ENCODE measurements around the gene HINT3. TPM values are rescaled to one million over a fixed set of nuclear protein-coding genes. Genes with fewer than 3 reads are reported as not detected.
"Not testable (repeated sequence)": the region's sequence is repeated elsewhere in the genome, so short reads cannot be mapped to it uniquely, and the experiment has no call there.

Gene HINT3
- total RNA-seq = 1 to 10 TPM; 8.5 to 8.6 TPM

DNA sequence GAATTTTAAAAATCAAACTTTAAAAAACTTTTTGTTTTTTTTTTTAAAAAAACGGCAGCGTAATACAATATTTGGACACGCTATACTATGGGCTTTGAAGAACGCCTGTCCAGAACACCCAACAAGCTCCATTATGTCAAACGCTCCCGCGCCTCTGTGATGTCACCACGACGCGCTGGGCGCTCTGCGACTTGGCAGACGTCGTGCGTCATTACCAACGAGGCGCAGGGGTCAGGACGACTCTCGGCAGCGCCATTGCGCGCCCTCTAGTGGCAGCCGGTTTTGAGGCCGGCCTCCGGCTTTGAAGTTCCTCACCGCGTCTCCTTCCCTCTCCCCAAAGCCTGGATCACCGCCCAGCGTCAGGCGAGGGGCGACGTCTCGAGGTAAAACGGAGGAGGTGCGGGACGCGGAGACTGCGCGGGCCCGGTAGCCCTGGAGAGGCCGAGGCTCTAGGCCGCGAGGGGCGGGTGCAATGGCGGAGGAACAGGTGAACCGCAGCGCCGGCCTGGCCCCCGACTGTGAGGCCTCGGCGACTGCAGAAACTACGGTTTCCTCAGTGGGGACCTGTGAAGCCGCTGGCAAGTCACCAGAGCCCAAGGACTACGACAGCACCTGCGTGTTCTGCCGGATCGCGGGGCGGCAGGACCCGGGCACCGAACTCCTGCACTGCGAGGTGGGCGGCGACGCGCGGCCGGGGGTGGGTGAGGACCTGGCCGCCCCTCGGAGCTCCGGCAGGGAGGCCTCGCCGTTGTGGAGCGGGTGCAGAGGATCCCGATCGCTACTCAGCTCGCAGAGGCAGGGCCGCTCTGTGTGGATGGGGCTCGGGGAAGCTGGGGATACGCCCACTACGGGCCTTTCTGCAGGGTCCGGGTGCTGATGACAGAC lies at the start of gene HINT3:
Gene HINT3 (plus strand): TSS at position 265 of the 885 bp plus-strand sequence. CDS start 208 bp downstream, at position 473.
- no peak within 1 kb of the TSS for H3K4me3 Mint-ChIP-seq
- ChIA-PET POLR2A (interaction anchor here (0.5 to 3.5 kb wide), 14 partner anchors 8 to 655 kb away, joined by 3 to 23 read pairs (median 4); partner anchors contain the start of genes HDDC2, NCOA7 and TRMT11), CTCF (interaction anchor here (0.5 to 8.5 kb wide), 50 partner anchors 9 to 993 kb away, joined by 3 to 92 read pairs (median 4); partner anchors contain the start of genes HDDC2, NCOA7 and TRMT11)
- ATAC-seq = peak; percentile 86
- H3K36me3 Mint-ChIP-seq (ENCODE audit: low read depth) = peaks cover 2% of the 10 kb centered on the region
- DNase-seq = peak; percentile 99
- H3K27me3 Mint-ChIP-seq = peaks cover 4% of the 10 kb centered on the region
- no peaks in the 10 kb centered on the region for H3K9me3 Mint-ChIP-seq
- peaks cover 7% of the 10 kb centered on the region for H3K4me1 Mint-ChIP-seq (ENCODE audit: low read depth)
- intact Hi-C loops (cut with micrococcal nuclease) = loop anchor here (2.0 to 5.0 kb wide), 2 partner anchors 39 to 176 kb away; no protein-coding TSS in a partner anchor
- TF ChIP-seq, protein P1, sequence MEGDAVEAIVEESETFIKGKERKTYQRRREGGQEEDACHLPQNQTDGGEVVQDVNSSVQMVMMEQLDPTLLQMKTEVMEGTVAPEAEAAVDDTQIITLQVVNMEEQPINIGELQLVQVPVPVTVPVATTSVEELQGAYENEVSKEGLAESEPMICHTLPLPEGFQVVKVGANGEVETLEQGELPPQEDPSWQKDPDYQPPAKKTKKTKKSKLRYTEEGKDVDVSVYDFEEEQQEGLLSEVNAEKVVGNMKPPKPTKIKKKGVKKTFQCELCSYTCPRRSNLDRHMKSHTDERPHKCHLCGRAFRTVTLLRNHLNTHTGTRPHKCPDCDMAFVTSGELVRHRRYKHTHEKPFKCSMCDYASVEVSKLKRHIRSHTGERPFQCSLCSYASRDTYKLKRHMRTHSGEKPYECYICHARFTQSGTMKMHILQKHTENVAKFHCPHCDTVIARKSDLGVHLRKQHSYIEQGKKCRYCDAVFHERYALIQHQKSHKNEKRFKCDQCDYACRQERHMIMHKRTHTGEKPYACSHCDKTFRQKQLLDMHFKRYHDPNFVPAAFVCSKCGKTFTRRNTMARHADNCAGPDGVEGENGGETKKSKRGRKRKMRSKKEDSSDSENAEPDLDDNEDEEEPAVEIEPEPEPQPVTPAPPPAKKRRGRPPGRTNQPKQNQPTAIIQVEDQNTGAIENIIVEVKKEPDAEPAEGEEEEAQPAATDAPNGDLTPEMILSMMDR (IDR thresholded peaks at IDR 0.05) = peak; percentile 98
- no peak within 1 kb of the TSS for H3K27ac Mint-ChIP-seq

DNA sequence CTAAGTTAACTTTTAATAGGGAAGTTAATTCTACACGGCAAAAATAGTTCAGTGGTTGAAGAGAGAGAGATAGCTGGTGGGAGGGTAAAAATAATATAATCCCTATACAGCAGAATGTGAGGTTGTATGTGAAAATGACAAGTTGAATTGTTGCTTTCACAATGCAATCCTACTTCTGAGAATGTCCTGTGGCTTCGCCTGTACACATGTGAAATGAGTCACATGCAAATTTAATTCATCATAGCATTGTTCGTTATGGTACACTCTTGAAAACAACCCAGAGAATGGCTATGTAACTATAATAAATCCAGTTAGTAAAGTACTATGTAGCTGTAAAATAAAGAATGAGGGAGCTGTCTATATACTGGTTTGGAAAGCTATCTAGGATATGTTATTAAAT lies 46.0 kb upstream of the HINT3 start:
- Mint-ChIP-seq H3K36me3 (ENCODE audit: low read depth) (peaks cover 30% of the 10 kb centered on the region), H3K4me3 (no peak overlapping the region), H3K27me3 (no peaks in the 10 kb centered on the region), H3K27ac (peak overlapping the region; percentile 69), H3K4me1 (ENCODE audit: low read depth) (peaks cover 22% of the 10 kb centered on the region), H3K9me3 (no peaks in the 10 kb centered on the region)
- ATAC-seq = peak; percentile 94
- peak; percentile 40 for DNase-seq
- CTCF ChIA-PET = interaction anchor here (0.9 to 2.5 kb wide), 6 partner anchors 9 to 64 kb away, joined by 3 to 14 read pairs (median 4); partner anchors contain the start of gene HINT3
- POLR2A ChIA-PET = interaction anchor here (1.0 kb wide), 1 partner anchor 8 kb away, joined by 3 read pairs; no protein-coding TSS in a partner anchor
- intact Hi-C loops (cut with micrococcal nuclease) = no loop called here
- TF ChIP-seq, protein P1 (IDR thresholded peaks at IDR 0.05) = no peak

DNA sequence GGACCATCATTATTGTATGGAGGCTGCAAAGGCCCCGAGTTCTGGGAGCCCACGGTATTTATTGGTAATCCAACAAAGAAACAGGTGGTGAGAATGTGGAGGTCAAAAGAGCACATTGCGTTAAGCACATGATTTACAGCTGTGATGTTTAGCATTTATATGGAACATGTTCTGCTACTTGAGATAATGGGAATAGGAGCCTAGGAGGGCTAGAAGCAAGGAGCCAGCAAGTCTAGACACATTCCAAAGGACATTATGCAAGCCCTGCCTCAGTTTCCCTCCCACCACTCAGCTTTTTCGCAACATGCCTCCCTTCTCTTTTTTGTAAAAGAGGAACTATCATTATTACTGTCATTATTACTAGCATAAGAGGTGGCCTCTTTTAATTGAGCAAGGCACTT lies 45.5 kb upstream of the HINT3 start:
- H3K27me3 Mint-ChIP-seq; intact Hi-C loops (cut with micrococcal nuclease); H3K9me3 Mint-ChIP-seq; DNase-seq; ATAC-seq; H3K4me3 Mint-ChIP-seq: not testable (repeated sequence)
- peak overlapping the region; percentile 69 for H3K27ac Mint-ChIP-seq
- H3K4me1 Mint-ChIP-seq (ENCODE audit: low read depth) = peaks cover 20% of the 10 kb centered on the region
- ChIA-PET CTCF (interaction anchor here (1.3 to 2.5 kb wide), 4 partner anchors 11 to 64 kb away, joined by 3 to 14 read pairs (median 6); partner anchors contain the start of gene HINT3), POLR2A (interaction anchor here (1.0 kb wide), 1 partner anchor 8 kb away, joined by 3 read pairs; no protein-coding TSS in a partner anchor)
- H3K36me3 Mint-ChIP-seq (ENCODE audit: low read depth) = peaks cover 32% of the 10 kb centered on the region

DNA sequence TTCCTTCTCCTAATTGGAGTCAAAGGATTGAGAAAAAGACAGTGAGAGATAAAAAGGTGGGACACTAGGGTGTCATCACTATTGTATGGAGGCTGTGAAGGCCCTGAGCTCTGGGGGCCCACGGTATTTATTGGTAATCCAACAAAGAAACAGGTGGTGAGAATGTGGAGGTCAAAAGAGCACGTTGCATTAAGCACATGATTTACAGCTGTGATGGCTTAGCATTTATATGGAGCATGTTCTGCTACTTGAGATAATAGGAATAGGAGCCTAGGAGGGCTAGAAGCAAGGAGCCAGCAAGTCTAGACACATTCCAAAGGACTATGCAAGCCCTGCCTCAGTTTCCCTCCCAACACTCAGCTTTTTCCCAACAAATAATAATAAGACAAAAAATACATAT lies 44.1 kb upstream of the HINT3 start:
- H3K9me3 Mint-ChIP-seq; DNase-seq; CTCF ChIA-PET; intact Hi-C loops (cut with micrococcal nuclease); H3K27ac Mint-ChIP-seq; ATAC-seq; POLR2A ChIA-PET; H3K4me3 Mint-ChIP-seq; H3K27me3 Mint-ChIP-seq: not testable (repeated sequence)
- Mint-ChIP-seq H3K4me1 (ENCODE audit: low read depth) (peaks cover 18% of the 10 kb centered on the region), H3K36me3 (ENCODE audit: low read depth) (peaks cover 37% of the 10 kb centered on the region)

DNA sequence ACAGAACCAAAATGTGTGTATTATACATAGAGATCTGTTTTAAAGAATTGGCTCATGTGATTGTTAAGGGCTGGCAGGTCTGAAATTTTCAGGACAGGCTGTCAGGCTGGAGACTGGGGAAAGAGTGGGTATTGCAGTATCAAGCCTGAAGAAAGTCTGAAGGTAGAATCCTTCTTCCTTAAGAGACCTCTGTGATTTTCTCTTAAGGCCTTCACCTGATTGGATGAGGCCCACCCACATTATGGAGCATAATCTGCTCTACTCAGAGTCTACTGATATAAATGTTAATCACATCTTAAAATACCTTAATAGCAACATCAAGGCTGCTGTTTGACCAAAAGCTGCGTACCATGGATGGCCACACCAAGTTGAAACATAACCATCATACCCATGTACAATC lies 43.4 kb upstream of the HINT3 start:
- intact Hi-C loops (cut with micrococcal nuclease) = no loop called here
- no peaks in the 10 kb centered on the region for H3K27me3 Mint-ChIP-seq
- H3K4me1 Mint-ChIP-seq (ENCODE audit: low read depth) = peaks cover 25% of the 10 kb centered on the region
- H3K9me3 Mint-ChIP-seq = no peaks in the 10 kb centered on the region
- ATAC-seq = no peak
- TF ChIP-seq, protein P1 (IDR thresholded peaks at IDR 0.05) = no peak
- POLR2A ChIA-PET = no interaction called here
- H3K27ac Mint-ChIP-seq = no peak overlapping the region
- H3K4me3 Mint-ChIP-seq = no peak overlapping the region
- CTCF ChIA-PET = interaction anchor here (1.1 to 7.6 kb wide), 4 partner anchors 13 to 132 kb away, joined by 3 to 92 read pairs (median 6); partner anchors contain the start of genes HINT3 and NCOA7
- DNase-seq = no peak
- peaks cover 40% of the 10 kb centered on the region for H3K36me3 Mint-ChIP-seq (ENCODE audit: low read depth)

Data from activated CD8-positive, alpha-beta T cell treated with anti-CD3 and anti-CD28 coated beads for 36 hours (primary cell).